GM12878 (cell line): ENCODE measurements around the gene RHEBL1.

Source experiments
- CTCF ChIP-seq, 3 experiments: IDR thresholded peaks in 2 of 3; conservative IDR thresholded peaks in 1 of 3; 2 replicates each; pipeline ENCODE4 v1.5.1; 2011; ENCODE audit warnings: low read depth in 3 of 3, low read length in 3 of 3, mild to moderate bottlenecking in 3 of 3, control low read depth in 2 of 3, moderate library complexity in 2 of 3, inconsistent platforms in 1 of 3, mixed read lengths in 1 of 3; ENCODE audit not compliant: control insufficient read depth in 2 of 3, insufficient read depth in 1 of 3; ENCODE audit errors: extremely low read depth in 1 of 3
- EP300 ChIP-seq, 2 experiments: fragments of 150-350 bp in 1 of 2; IDR thresholded peaks; 2 replicates each; pipeline ENCODE4 v1.6.1; 2011 to 2012; ENCODE audit warnings: low read depth in 2 of 2, low read length in 2 of 2, borderline replicate concordance in 1 of 2, improper control_type of control experiment in 1 of 2, inconsistent platforms in 1 of 2; ENCODE audit not compliant: control insufficient read depth in 1 of 2
- EZH2 ChIP-seq: IDR thresholded peaks from 2 replicates; pipeline ENCODE4 v1.6.1; 2012; ENCODE audit warnings: low read depth, mild to moderate bottlenecking, control low read depth, inconsistent platforms, low read length, borderline replicate concordance; ENCODE audit not compliant: control insufficient read depth
- RAD21 ChIP-seq: IDR thresholded peaks from 2 replicates; pipeline ENCODE4 v1.6.1; 2011; ENCODE audit warnings: mild to moderate bottlenecking, low read depth, low read length, moderate library complexity; ENCODE audit not compliant: insufficient read depth
- RCOR1 ChIP-seq: conservative IDR thresholded peaks from 2 replicates; pipeline ENCODE4 v1.6.1; 2012; ENCODE audit warnings: low read depth, low read length, improper control_type of control experiment

GRCh38 chr12:49049566-49050224 is 20.1 kb downstream of the RHEBL1 start:
- TF ChIP-seq CTCF (IDR thresholded peaks at IDR 0.05 in 2 of 3, conservative IDR thresholded peaks at IDR 0.05 in 1 of 3; ENCODE audit: control insufficient read depth in 2 of 3, extremely low read depth in 1 of 3, insufficient read depth in 1 of 3, low read depth in 3 of 3, low read length in 3 of 3) (no peak), EZH2 (no peak), EP300 (IDR thresholded peaks at IDR 0.05; ENCODE audit: borderline replicate concordance in 1 of 2, control insufficient read depth in 1 of 2, low read depth in 2 of 2, low read length in 2 of 2) (no peak), RAD21 (no peak), RCOR1 (no peak)
